ENCODE measurements around the gene FANK1.

DNA sequence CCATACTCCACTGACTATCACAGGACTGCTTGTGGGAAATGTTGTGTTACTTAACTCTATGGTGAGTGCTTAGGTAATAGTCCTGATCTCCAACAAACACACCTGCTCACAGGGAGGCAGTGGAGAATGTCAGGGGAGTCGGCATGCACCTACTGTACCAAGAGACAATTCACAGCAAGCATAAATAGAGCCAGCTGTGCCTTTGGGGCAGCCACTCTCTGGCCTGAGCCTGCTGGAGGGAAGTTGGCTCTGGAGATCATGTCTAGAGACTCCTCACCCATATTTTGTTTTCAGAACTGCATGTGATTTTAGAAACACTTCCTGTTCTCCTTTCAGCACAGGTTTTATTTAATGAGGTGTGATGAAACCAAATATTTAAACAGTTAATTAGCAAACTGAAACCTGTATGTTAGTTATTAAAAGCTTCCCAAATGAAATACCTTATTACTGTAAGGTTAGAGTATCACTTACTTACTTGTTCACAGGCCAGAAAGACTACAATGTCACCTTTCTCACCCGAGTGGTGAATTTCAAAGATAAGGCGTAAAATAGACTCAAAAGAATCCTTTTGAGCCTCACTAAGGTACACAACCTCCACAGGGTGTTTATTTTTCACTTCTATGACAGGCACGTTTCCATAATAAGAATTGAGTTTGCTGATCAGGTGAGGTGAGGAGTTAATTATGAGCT, 37.1 kb upstream of the FANK1 start:
- TF ChIP-seq, protein P1, sequence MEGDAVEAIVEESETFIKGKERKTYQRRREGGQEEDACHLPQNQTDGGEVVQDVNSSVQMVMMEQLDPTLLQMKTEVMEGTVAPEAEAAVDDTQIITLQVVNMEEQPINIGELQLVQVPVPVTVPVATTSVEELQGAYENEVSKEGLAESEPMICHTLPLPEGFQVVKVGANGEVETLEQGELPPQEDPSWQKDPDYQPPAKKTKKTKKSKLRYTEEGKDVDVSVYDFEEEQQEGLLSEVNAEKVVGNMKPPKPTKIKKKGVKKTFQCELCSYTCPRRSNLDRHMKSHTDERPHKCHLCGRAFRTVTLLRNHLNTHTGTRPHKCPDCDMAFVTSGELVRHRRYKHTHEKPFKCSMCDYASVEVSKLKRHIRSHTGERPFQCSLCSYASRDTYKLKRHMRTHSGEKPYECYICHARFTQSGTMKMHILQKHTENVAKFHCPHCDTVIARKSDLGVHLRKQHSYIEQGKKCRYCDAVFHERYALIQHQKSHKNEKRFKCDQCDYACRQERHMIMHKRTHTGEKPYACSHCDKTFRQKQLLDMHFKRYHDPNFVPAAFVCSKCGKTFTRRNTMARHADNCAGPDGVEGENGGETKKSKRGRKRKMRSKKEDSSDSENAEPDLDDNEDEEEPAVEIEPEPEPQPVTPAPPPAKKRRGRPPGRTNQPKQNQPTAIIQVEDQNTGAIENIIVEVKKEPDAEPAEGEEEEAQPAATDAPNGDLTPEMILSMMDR (IDR thresholded peaks at IDR 0.05; ENCODE audit: low read length): no peak
- TF ChIP-seq EZH2phosphoT487 (IDR thresholded peaks at IDR 0.05; ENCODE audit: low read length) (no peak), EZH2 (optimal IDR thresholded peaks at IDR 0.05; ENCODE audit: low read depth, low read length) (no peak)

All from MM.1S (cell line).